ENCODE results near the gene ARHGAP27. TPM values are rescaled to one million over a fixed set of nuclear protein-coding genes. Genes with fewer than 3 reads are reported as not detected.
A peak's percentile ranks its signal among the peaks of the same experiment; 100 is the strongest.
"Not testable (repeated sequence)": the region's sequence is repeated elsewhere in the genome, so short reads cannot be mapped to it uniquely, and the experiment has no call there.

ARHGAP27 gene
- total RNA-seq, 6 donors from 2014 or later, result 46.1 to 243 (median 81.4) TPM

DNA sequence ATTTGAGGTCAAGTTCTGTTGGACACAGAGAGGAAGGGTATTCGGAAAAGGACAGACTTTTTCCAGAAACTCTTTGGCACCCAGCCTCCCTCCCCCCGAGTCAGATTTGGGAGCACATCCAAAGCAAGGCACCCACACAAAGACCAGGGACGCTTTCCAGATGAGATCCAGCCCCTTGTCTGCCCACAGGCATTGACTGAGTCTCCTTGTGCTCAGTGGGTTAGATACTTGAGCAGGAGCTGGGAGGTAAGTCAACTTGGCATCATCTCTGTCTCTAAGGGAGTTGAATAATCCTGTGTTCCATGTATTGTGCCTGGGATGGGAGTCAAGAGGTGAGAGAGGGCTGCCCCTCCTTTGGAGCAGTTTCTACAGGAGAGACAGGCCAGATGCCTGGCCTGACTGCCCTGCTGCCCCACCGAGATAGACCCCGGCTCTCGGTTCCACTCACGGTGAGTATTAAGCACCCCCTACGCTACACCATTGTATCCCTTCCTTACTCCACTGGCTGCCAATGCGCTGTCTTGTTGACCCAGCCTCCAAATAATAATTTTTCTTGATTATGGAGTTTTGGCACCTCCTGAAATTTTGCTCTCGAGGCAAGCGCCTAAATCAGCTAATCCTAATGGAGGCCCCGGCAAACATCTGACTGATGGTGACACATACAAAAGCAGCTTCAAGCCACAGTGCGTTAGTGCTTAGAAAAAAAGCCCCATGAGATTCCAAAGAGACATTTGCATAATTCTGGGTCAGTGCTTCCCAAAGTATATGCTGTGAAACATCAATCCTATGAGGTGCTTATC is 86.3 kb downstream of the ARHGAP27 start:
- ATAC-seq (ENCODE audit: low FRiP score in 2 of 2), result peak in 1 of 2 donors; percentile 38
- H3K4me3 ChIP-seq, result no peak overlapping the region
- no peaks in the 10 kb centered on the region for H3K36me3 ChIP-seq
- no peak for TF ChIP-seq POLR2AphosphoS5 (IDR thresholded peaks at IDR 0.05)
- TF ChIP-seq CTCF (IDR thresholded peaks at IDR 0.05), result no peak
- TF ChIP-seq POLR2A (IDR thresholded peaks at IDR 0.05), result no peak
- no peak for TF ChIP-seq EP300 (IDR thresholded peaks at IDR 0.05)
- H3K4me1 ChIP-seq, result peaks cover 3 to 17% (median 11%) of the 10 kb centered on the region in 4 donors
- WGBS, 2 donors, result 83 to 90% methylated on average over 13 of the region's 13 CpGs
- H3K27ac ChIP-seq, result peak overlapping the region in 3 of 4 donors; percentile 31 to 69 (median 58)
- H3K9me3 ChIP-seq, result no peaks in the 10 kb centered on the region
- no peak for DNase-seq
- no peaks in the 10 kb centered on the region for H3K27me3 ChIP-seq

DNA sequence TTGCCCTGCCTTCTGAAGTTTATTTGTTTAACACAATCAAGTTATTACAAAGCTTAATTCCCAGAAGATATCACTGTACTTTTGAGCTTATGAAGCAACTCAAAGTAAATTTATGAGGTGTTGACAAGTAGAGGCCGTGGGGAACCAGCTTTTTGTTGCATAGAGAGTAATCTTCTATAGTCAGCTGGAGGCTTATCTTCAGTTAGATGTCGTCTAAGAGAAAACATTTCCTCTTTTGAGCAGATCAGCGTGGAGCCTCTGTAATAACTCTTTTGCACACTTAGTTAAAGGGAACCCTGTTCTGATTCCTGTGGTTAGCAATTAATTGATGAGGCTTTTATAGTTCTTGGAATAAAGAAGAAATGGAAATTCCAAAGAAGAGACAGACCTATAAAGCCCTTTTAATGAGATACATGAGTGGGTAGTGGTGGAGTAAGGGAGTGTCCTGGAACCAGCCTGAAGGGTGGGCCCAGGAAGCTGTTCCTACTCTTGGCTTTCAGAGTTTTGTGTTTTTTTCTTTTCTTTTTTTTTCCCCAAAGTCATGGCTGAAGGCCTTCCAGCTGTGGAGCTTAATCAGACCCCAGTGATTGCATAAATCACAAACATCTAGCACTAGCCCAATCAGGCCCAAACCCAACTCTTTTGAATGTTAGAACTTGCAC is 87.0 kb downstream of the ARHGAP27 start:
- DNase-seq (no peak), ATAC-seq (ENCODE audit: low FRiP score in 2 of 2) (peak; percentile 24 to 88)
- Histone ChIP-seq H3K9me3 (no peaks in the 10 kb centered on the region), H3K4me3 (no peak overlapping the region), H3K27ac (peak overlapping the region; percentile 42 to 69 (median 55)), H3K27me3 (no peaks in the 10 kb centered on the region), H3K4me1 (peaks cover 3 to 20% (median 14%) of the 10 kb centered on the region in 4 donors), H3K36me3 (no peaks in the 10 kb centered on the region)
- WGBS, 2 donors, result 16 to 18% methylated on average over 3 of the region's 3 CpGs
- TF ChIP-seq POLR2AphosphoS5 (IDR thresholded peaks at IDR 0.05) (no peak), EP300 (IDR thresholded peaks at IDR 0.05) (no peak), CTCF (IDR thresholded peaks at IDR 0.05) (no peak), POLR2A (IDR thresholded peaks at IDR 0.05) (no peak)

- Histone ChIP-seq H3K27ac (peak overlapping the region; percentile 42 to 69 (median 48)), H3K27me3 (no peaks in the 10 kb centered on the region), H3K36me3 (no peaks in the 10 kb centered on the region), H3K4me1 (peaks cover 3 to 20% (median 14%) of the 10 kb centered on the region in 4 donors), H3K4me3 (no peak overlapping the region), H3K9me3 (no peaks in the 10 kb centered on the region)
- ATAC-seq (ENCODE audit: low FRiP score in 2 of 2), result peak in 1 of 2 donors; percentile 23
- 61 to 77% methylated on average over 3 of the region's 3 CpGs for WGBS, 2 donors
- no peak for TF ChIP-seq POLR2A (IDR thresholded peaks at IDR 0.05)
- no peak for TF ChIP-seq POLR2AphosphoS5 (IDR thresholded peaks at IDR 0.05)
- no peak for TF ChIP-seq EP300 (IDR thresholded peaks at IDR 0.05)
- no peak for TF ChIP-seq CTCF (IDR thresholded peaks at IDR 0.05)
- DNase-seq, result no peak
These were observed 87.5 kb downstream of the ARHGAP27 start for GRCh38 chr17:45345246-45345553.

GRCh38 chr17:45343967-45344664 is 88.6 kb downstream of the ARHGAP27 start:
- peaks cover 6 to 20% (median 14%) of the 10 kb centered on the region in 4 donors for H3K4me1 ChIP-seq
- ATAC-seq (ENCODE audit: low FRiP score in 2 of 2); H3K27ac ChIP-seq; H3K27me3 ChIP-seq; H3K36me3 ChIP-seq; H3K9me3 ChIP-seq; DNase-seq; H3K4me3 ChIP-seq: not testable (repeated sequence)
- 95 to 98% methylated on average over 9 to 10 of the region's 10 CpGs for WGBS, 2 donors

Other genes starting within 250 kb of the ARHGAP27 start
- gene FMNL1, start 211.0 kb downstream of the ARHGAP27 start, total RNA-seq, result 100 to 1,000 TPM in 3 of 6 donors, 10 to 100 TPM in 3; 42.9 to 119 (median 98.3) TPM
- under 1 TPM in 1 of 6 donors, not detected in 5; 0.20 TPM for gene SPATA32, start 170.8 kb downstream of the ARHGAP27 start, total RNA-seq
- gene MAP3K14, start 115.8 kb downstream of the ARHGAP27 start, total RNA-seq, result 10 to 100 TPM; 11.4 to 17.8 (median 13.5) TPM
- gene PLEKHM1, start 57.9 kb upstream of the ARHGAP27 start, total RNA-seq, result 100 to 1,000 TPM in 2 of 6 donors, 10 to 100 TPM in 4; 52.1 to 229 (median 72.0) TPM

Measured in upper lobe of left lung (tissue), 6 donors.